Neural progenitor cell (in vitro differentiated cells): ENCODE data around the gene RAB13. TPM values are rescaled to one million over a fixed set of nuclear protein-coding genes. Genes with fewer than 3 reads are reported as not detected.

Experiments
- DNase-seq: peaks from one replicate; pipeline ENCODE4 v3.0.0-alpha.2; 2016; ENCODE audit warnings: low spot score
- H2AFZ ChIP-seq: fragments of 200-600 bp; sonication (generic); replicated peaks from 2 replicates; pipeline ENCODE4 v1.6.1; 2016; ENCODE audit warnings: antibody characterized with exemption
- H3F3A ChIP-seq: fragments of 200-600 bp; sonication (generic); 2 replicates; pipeline ENCODE4 v1.6.1; 2016; ENCODE audit warnings: antibody characterized with exemption, low read depth
- H3K27ac ChIP-seq: fragments of 200-600 bp; sonication (generic); 2 replicates; pipeline ENCODE4 v1.5.1; 2016; ENCODE audit warnings: mild to moderate bottlenecking
- H3K27me3 ChIP-seq: fragments of 200-600 bp; sonication (generic); 2 replicates; pipeline ENCODE4 v1.6.1; 2016; ENCODE audit warnings: mild to moderate bottlenecking, moderate library complexity
- H3K36me3 ChIP-seq: fragments of 200-600 bp; sonication (generic); 2 replicates; pipeline ENCODE4 v1.5.1; 2016
- H3K4me1 ChIP-seq: fragments of 200-600 bp; sonication (generic); 2 replicates; pipeline ENCODE4 v1.6.1; 2016; ENCODE audit warnings: mixed run types
- H3K4me2 ChIP-seq: fragments of 200-600 bp; sonication (generic); 2 replicates; pipeline ENCODE4 v1.6.1; 2016
- H3K4me3 ChIP-seq: fragments of 200-600 bp; sonication (generic); 2 replicates; pipeline ENCODE4 v1.5.1; 2016
- H3K79me2 ChIP-seq: fragments of 200-600 bp; sonication (generic); 2 replicates; pipeline ENCODE4 v1.6.1; 2016; ENCODE audit warnings: low read depth
- H3K9ac ChIP-seq: fragments of 200-600 bp; sonication (generic); 2 replicates; pipeline ENCODE4 v1.6.1; 2016
- H3K9me3 ChIP-seq: fragments of 200-600 bp; sonication (generic); 2 replicates; pipeline ENCODE4 v1.5.1; 2016; ENCODE audit warnings: low read depth
- H4K20me1 ChIP-seq: fragments of 200-600 bp; sonication (generic); 2 replicates; pipeline ENCODE4 v1.6.1; 2016; ENCODE audit warnings: low read depth
- H3K27ac Mint-ChIP-seq: 3 replicates; pipeline ENCODE4 v1.8.0; 2021; ENCODE audit warnings: mixed read lengths
- H3K27me3 Mint-ChIP-seq: 2 replicates; pipeline ENCODE4 v1.8.0; 2022; ENCODE audit warnings: low read depth, mild to moderate bottlenecking, inconsistent platforms, moderate library complexity, mixed read lengths; ENCODE audit not compliant: insufficient read depth
- H3K36me3 Mint-ChIP-seq: 3 replicates; pipeline ENCODE4 v1.8.0; 2021; ENCODE audit warnings: mixed read lengths
- H3K4me1 Mint-ChIP-seq: 3 replicates; pipeline ENCODE4 v1.8.0; 2021; ENCODE audit warnings: mixed read lengths
- H3K4me3 Mint-ChIP-seq: 3 replicates; pipeline ENCODE4 v1.8.0; 2021; ENCODE audit warnings: mild to moderate bottlenecking, moderate library complexity, mixed read lengths
- H3K9me3 Mint-ChIP-seq: 3 replicates; pipeline ENCODE4 v1.8.0; 2020; ENCODE audit warnings: mixed read lengths
- EZH2 ChIP-seq: fragments of 200-600 bp; sonication (generic); IDR thresholded peaks from 2 replicates; pipeline ENCODE4 v1.6.1; 2017; ENCODE audit warnings: antibody characterized with exemption, mild to moderate bottlenecking, moderate library complexity
- EZH2phosphoT487 ChIP-seq: fragments of 200-600 bp; sonication (generic); IDR thresholded peaks from 2 replicates; pipeline ENCODE4 v1.6.1; 2017; ENCODE audit warnings: antibody characterized with exemption
- total RNA-seq: library from RNA; depleted of rRNA; stranded (reverse); fragments of >200 nt; gene quantifications from 2 replicates; pipeline ENCODE4 v1.2.3, GENCODE V29; 2015; ENCODE audit warnings: low replicate concordance
- TF ChIP-seq, protein P1 (sequence below): fragments of 200-600 bp; sonication (generic); IDR thresholded peaks from 2 replicates; pipeline ENCODE4 v1.5.1; 2017; ENCODE audit warnings: antibody characterized with exemption, mild to moderate bottlenecking

Gene RAB13
- total RNA-seq, 1 donor from 2014 or later = 14.3 TPM

DNA sequence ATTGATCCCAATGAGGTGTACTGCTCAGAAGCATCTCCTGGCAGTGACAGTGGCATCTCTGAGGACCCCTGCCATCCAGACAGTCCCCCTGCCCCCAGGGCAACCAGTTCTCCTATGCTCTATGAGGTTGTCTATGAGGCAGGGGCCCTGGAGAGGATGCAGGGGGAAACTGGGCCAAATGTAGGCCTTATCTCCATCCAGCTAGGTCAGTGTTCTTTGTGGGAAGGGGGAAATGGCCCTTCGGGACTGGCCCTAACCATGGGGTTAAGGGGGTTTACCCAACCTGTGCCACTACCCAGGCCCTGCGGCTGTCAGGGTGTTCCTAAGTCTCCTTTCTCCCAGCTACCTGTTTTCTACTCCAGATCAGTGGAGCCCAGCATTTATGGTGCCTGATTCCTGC, 17.2 kb downstream of the RAB13 start:
- no peak for TF ChIP-seq EZH2phosphoT487
- TF ChIP-seq, protein P1, sequence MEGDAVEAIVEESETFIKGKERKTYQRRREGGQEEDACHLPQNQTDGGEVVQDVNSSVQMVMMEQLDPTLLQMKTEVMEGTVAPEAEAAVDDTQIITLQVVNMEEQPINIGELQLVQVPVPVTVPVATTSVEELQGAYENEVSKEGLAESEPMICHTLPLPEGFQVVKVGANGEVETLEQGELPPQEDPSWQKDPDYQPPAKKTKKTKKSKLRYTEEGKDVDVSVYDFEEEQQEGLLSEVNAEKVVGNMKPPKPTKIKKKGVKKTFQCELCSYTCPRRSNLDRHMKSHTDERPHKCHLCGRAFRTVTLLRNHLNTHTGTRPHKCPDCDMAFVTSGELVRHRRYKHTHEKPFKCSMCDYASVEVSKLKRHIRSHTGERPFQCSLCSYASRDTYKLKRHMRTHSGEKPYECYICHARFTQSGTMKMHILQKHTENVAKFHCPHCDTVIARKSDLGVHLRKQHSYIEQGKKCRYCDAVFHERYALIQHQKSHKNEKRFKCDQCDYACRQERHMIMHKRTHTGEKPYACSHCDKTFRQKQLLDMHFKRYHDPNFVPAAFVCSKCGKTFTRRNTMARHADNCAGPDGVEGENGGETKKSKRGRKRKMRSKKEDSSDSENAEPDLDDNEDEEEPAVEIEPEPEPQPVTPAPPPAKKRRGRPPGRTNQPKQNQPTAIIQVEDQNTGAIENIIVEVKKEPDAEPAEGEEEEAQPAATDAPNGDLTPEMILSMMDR = no peak
- TF ChIP-seq EZH2 = no peak
- peaks cover 44% of the 10 kb centered on the region for H3K4me1 Mint-ChIP-seq
- H3K27me3 Mint-ChIP-seq = no peaks in the 10 kb centered on the region
- Histone ChIP-seq H3K27me3 (no peaks in the 10 kb centered on the region), H4K20me1 (no peaks in the 10 kb centered on the region), H3K27ac (no peak overlapping the region), H3K4me1 (peaks cover 24% of the 10 kb centered on the region), H3K9ac (no peak overlapping the region), H3K9me3 (no peaks in the 10 kb centered on the region), H3F3A (peaks cover 46% of the 10 kb centered on the region), H3K79me2 (peaks cover 43% of the 10 kb centered on the region), H3K4me2 (peak overlapping the region; percentile 98), H3K4me3 (peak overlapping the region; percentile 64), H2AFZ (no peak overlapping the region), H3K36me3 (no peaks in the 10 kb centered on the region)
- no peaks in the 10 kb centered on the region for H3K9me3 Mint-ChIP-seq
- no peak for DNase-seq
- H3K36me3 Mint-ChIP-seq = peaks cover 15% of the 10 kb centered on the region
- H3K4me3 Mint-ChIP-seq = peak overlapping the region; percentile 96
- no peak overlapping the region for H3K27ac Mint-ChIP-seq

DNA sequence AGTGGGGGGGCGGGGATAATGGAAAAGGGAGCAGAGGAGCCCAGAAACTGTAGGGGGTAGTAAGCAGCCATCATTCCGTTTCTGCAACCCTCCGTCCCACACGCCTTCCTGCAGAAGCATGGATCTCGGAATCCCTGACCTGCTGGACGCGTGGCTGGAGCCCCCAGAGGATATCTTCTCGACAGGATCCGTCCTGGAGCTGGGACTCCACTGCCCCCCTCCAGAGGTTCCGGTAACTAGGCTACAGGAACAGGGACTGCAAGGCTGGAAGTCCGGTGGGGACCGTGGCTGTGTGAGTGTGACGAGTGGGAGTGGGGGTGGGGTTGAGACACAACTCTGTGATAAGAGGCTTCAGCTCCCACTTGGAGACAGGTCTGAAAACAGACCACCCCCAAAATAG, 17.7 kb downstream of the RAB13 start:
- Mint-ChIP-seq H3K27ac (peak overlapping the region; percentile 99), H3K36me3 (peaks cover 15% of the 10 kb centered on the region), H3K4me3 (peak overlapping the region; percentile 96), H3K27me3 (no peaks in the 10 kb centered on the region), H3K4me1 (peaks cover 49% of the 10 kb centered on the region), H3K9me3 (no peaks in the 10 kb centered on the region)
- no peak for DNase-seq
- Histone ChIP-seq H4K20me1 (no peaks in the 10 kb centered on the region), H3F3A (peaks cover 48% of the 10 kb centered on the region), H3K36me3 (no peaks in the 10 kb centered on the region), H3K9me3 (no peaks in the 10 kb centered on the region), H3K79me2 (peaks cover 43% of the 10 kb centered on the region), H3K27me3 (no peaks in the 10 kb centered on the region), H3K9ac (peak overlapping the region; percentile 31), H3K4me3 (peak overlapping the region; percentile 64), H3K4me1 (peaks cover 24% of the 10 kb centered on the region), H3K4me2 (peak overlapping the region; percentile 98), H2AFZ (no peak overlapping the region), H3K27ac (no peak overlapping the region)
- TF ChIP-seq, protein P1 = no peak

DNA sequence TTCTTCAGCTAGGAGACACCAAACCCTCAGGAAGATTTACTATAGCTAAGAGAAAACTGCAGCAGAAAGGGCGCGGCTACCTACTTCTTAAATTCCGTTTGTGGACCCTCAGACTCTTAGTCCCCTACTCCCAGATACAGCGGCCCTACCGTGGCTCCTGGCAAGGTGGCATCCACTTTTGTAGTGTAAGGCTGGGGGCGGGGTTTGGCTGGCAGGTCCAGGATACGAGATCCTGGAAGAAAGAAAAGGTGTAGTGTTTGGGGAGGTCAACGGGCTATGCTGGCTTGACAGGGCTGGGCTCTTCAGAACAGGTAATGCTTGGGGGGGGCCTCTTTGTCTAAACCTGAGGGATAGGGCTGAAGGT, 18.2 kb downstream of the RAB13 start:
- Histone ChIP-seq H3K4me2 (peak overlapping the region; percentile 98), H3F3A (peaks cover 48% of the 10 kb centered on the region), H3K9me3 (no peaks in the 10 kb centered on the region), H3K27ac (peak overlapping the region; percentile 76), H3K27me3 (no peaks in the 10 kb centered on the region), H3K36me3 (no peaks in the 10 kb centered on the region), H2AFZ (peak overlapping the region; percentile 8), H4K20me1 (no peaks in the 10 kb centered on the region), H3K4me3 (peak overlapping the region; percentile 64), H3K4me1 (peaks cover 24% of the 10 kb centered on the region), H3K9ac (peak overlapping the region; percentile 31), H3K79me2 (peaks cover 46% of the 10 kb centered on the region)
- Mint-ChIP-seq H3K36me3 (peaks cover 15% of the 10 kb centered on the region), H3K4me1 (peaks cover 49% of the 10 kb centered on the region), H3K4me3 (peak overlapping the region; percentile 96), H3K27me3 (no peaks in the 10 kb centered on the region), H3K9me3 (no peaks in the 10 kb centered on the region), H3K27ac (peak overlapping the region; percentile 99)
- DNase-seq = no peak
- TF ChIP-seq EZH2 = no peak
- no peak for TF ChIP-seq EZH2phosphoT487
- TF ChIP-seq, protein P1 = no peak
